Activated naive CD4-positive, alpha-beta T cell treated with anti-CD3 and anti-CD28 coated beads, Interleukin-2, amount 50 U/mL, for 72 hours (primary cell): ENCODE measurements around the gene INPP5A. TPM values are rescaled to one million over a fixed set of nuclear protein-coding genes. Genes with fewer than 3 reads are reported as not detected.
A peak's percentile ranks its signal among the peaks of the same experiment; 100 is the strongest.

Experiments used
- ATAC-seq, 2 donors: fragments of 150-1000 bp; cut with Tn5 transposase; 2 replicates each; pipeline ENCODE4 v1.10.0; 2021; ENCODE audit warnings: mild to moderate bottlenecking in 2 of 2, moderate library complexity in 2 of 2
- DNase-seq, 2 donors: peaks; one replicate each; pipeline ENCODE4 v3.0.0; 2021 to 2022; ENCODE audit warnings: low spot score in 2 of 2
- H3K27ac Mint-ChIP-seq, 2 donors: one replicate each; pipeline ENCODE4 v1.8.0; 2022; ENCODE audit warnings: mild to moderate bottlenecking in 2 of 2, mixed read lengths in 2 of 2
- H3K36me3 Mint-ChIP-seq, 2 donors: one replicate each; pipeline ENCODE4 v1.8.0; 2022; ENCODE audit warnings: mixed read lengths in 2 of 2
- H3K9me3 Mint-ChIP-seq, 2 donors: one replicate each; pipeline ENCODE4 v1.8.0; 2022; ENCODE audit warnings: mixed read lengths in 2 of 2
- total RNA-seq, 2 donors: library from RNA; stranded (reverse); gene quantifications; one replicate each; pipeline ENCODE4 v1.2.3, GENCODE V29; 2022

The INPP5A gene
- total RNA-seq, 2 donors from 2014 or later = 10.5 to 14.0 TPM

GRCh38 chr10:132600416-132600815 is 62.8 kb downstream of the INPP5A start:
- Mint-ChIP-seq H3K36me3 (peaks cover 20 to 34% of the 10 kb centered on the region in 2 donors), H3K27ac (no peak overlapping the region), H3K9me3 (peaks cover 18 to 26% of the 10 kb centered on the region in 2 donors)
- ATAC-seq (no peak), DNase-seq (no peak)

GRCh38 chr10:132601567-132601966 is 64.0 kb downstream of the INPP5A start:
- H3K27ac Mint-ChIP-seq = no peak overlapping the region
- DNase-seq = no peak
- no peak for ATAC-seq
- H3K9me3 Mint-ChIP-seq = peaks cover 18 to 26% of the 10 kb centered on the region in 2 donors
- H3K36me3 Mint-ChIP-seq = peaks cover 20 to 34% of the 10 kb centered on the region in 2 donors

- no peak overlapping the region for H3K27ac Mint-ChIP-seq
- ATAC-seq = no peak
- H3K9me3 Mint-ChIP-seq = peaks cover 18 to 22% of the 10 kb centered on the region in 2 donors
- H3K36me3 Mint-ChIP-seq = peaks cover 20 to 34% of the 10 kb centered on the region in 2 donors
- no peak for DNase-seq
These were observed 65.0 kb downstream of the INPP5A start for GRCh38 chr10:132602614-132603013.

GRCh38 chr10:132603851-132604533 is 66.4 kb downstream of the INPP5A start:
- H3K9me3 Mint-ChIP-seq = peaks cover 11 to 14% of the 10 kb centered on the region in 2 donors
- no peak overlapping the region for H3K27ac Mint-ChIP-seq
- no peak for ATAC-seq
- DNase-seq = no peak
- H3K36me3 Mint-ChIP-seq = peaks cover 12 to 26% of the 10 kb centered on the region in 2 donors

- peaks cover 11 to 14% of the 10 kb centered on the region in 2 donors for H3K9me3 Mint-ChIP-seq
- H3K27ac Mint-ChIP-seq = peak overlapping the region in 1 of 2 donors; percentile 51
- peaks cover 10 to 20% of the 10 kb centered on the region in 2 donors for H3K36me3 Mint-ChIP-seq
- ATAC-seq (no peak), DNase-seq (no peak)
These were observed 67.1 kb downstream of the INPP5A start for GRCh38 chr10:132604686-132605085.

GRCh38 chr10:132605390-132605789 is 67.8 kb downstream of the INPP5A start:
- Mint-ChIP-seq H3K36me3 (peaks cover 3 to 13% of the 10 kb centered on the region in 2 donors), H3K9me3 (peaks cover 7 to 9% of the 10 kb centered on the region in 2 donors)
- ATAC-seq = no peak

GRCh38 chr10:132606031-132606491 is 68.5 kb downstream of the INPP5A start:
- DNase-seq (peak in 1 of 2 donors; percentile 45), ATAC-seq (no peak)
- Mint-ChIP-seq H3K27ac (no peak overlapping the region), H3K36me3 (peaks cover 0 to 6% of the 10 kb centered on the region in 2 donors), H3K9me3 (peaks cover 4 to 5% of the 10 kb centered on the region in 2 donors)

More at GRCh38 chr10:132605390-132605789, 67.8 kb downstream of the INPP5A start:
- no peak overlapping the region for H3K27ac Mint-ChIP-seq
- DNase-seq = no peak

GRCh38 chr10:132606536-132607316 is 69.1 kb downstream of the INPP5A start:
- no peak overlapping the region for H3K27ac Mint-ChIP-seq
- ATAC-seq = no peak
- H3K36me3 Mint-ChIP-seq = no peaks in the 10 kb centered on the region
- DNase-seq = no peak
- no peaks in the 10 kb centered on the region for H3K9me3 Mint-ChIP-seq

GRCh38 chr10:132607491-132607890 is 69.9 kb downstream of the INPP5A start:
- ATAC-seq (no peak), DNase-seq (no peak)
- Mint-ChIP-seq H3K9me3 (peaks cover 0 to 4% of the 10 kb centered on the region in 2 donors), H3K27ac (no peak overlapping the region), H3K36me3 (no peaks in the 10 kb centered on the region)

GRCh38 chr10:132607961-132608495 is 70.4 kb downstream of the INPP5A start:
- ATAC-seq (no peak), DNase-seq (peak in 1 of 2 donors; percentile 49)
- H3K9me3 Mint-ChIP-seq = peaks cover 0 to 4% of the 10 kb centered on the region in 2 donors
- no peak overlapping the region for H3K27ac Mint-ChIP-seq
- no peaks in the 10 kb centered on the region for H3K36me3 Mint-ChIP-seq

GRCh38 chr10:132608511-132609195 is 71.1 kb downstream of the INPP5A start:
- H3K27ac Mint-ChIP-seq = no peak overlapping the region
- no peaks in the 10 kb centered on the region for H3K36me3 Mint-ChIP-seq
- H3K9me3 Mint-ChIP-seq = peaks cover 0 to 4% of the 10 kb centered on the region in 2 donors
- no peak for ATAC-seq
- peak in 1 of 2 donors; percentile 44 for DNase-seq

- DNase-seq (peak in 1 of 2 donors; percentile 23), ATAC-seq (no peak)
- Mint-ChIP-seq H3K36me3 (no peaks in the 10 kb centered on the region), H3K27ac (no peak overlapping the region), H3K9me3 (peaks cover 0 to 4% of the 10 kb centered on the region in 2 donors)
These were observed 71.6 kb downstream of the INPP5A start for GRCh38 chr10:132609211-132609610.

- H3K36me3 Mint-ChIP-seq = peaks cover 0 to under 1% of the 10 kb centered on the region in 2 donors
- ATAC-seq (no peak), DNase-seq (peak in 1 of 2 donors; percentile 52)
- peaks cover 0 to 4% of the 10 kb centered on the region in 2 donors for H3K9me3 Mint-ChIP-seq
- H3K27ac Mint-ChIP-seq = peak overlapping the region in 1 of 2 donors; percentile 71
These were observed 72.6 kb downstream of the INPP5A start for GRCh38 chr10:132610071-132610701.

GRCh38 chr10:132611026-132611910 is 73.7 kb downstream of the INPP5A start:
- peak in 1 of 2 donors; percentile 72 for DNase-seq
- peak overlapping the region; percentile 55 to 71 for H3K27ac Mint-ChIP-seq
- peak in 1 of 2 donors; percentile 69 for ATAC-seq
- peaks cover 7 to 11% of the 10 kb centered on the region in 2 donors for H3K36me3 Mint-ChIP-seq
- H3K9me3 Mint-ChIP-seq = peaks cover 2 to 8% of the 10 kb centered on the region in 2 donors

- no peak for DNase-seq
- Mint-ChIP-seq H3K27ac (peak overlapping the region in 1 of 2 donors; percentile 71), H3K9me3 (peaks cover 6 to 12% of the 10 kb centered on the region in 2 donors), H3K36me3 (peaks cover 14 to 19% of the 10 kb centered on the region in 2 donors)
- ATAC-seq = peak in 1 of 2 donors; percentile 71
These were observed 74.4 kb downstream of the INPP5A start for GRCh38 chr10:132611986-132612385.
